SK-N-SH treated with all-trans-retinoic acid at 6 μM for 48 hours (cell line): ENCODE data around the gene CXCR6.

ENCODE experiments used
- ATAC-seq: fragments of 200-7000 bp; cut with Tn5 transposase; 3 replicates; pipeline ENCODE4 v1.9.1; 2020; ENCODE audit warnings: mild to moderate bottlenecking, moderate library complexity
- ARNTL ChIP-seq: fragments of 450-650 bp; formaldehyde crosslinking; IDR thresholded peaks from 2 replicates; pipeline ENCODE4 v1.5.0; 2020; ENCODE audit warnings: low read depth, mild to moderate bottlenecking, moderate library complexity, borderline replicate concordance
- ESRRG ChIP-seq: fragments of 250-450 bp; sonication (Bioruptor Pico); IDR thresholded peaks from 2 replicates; pipeline ENCODE4 v1.6.1; 2021; ENCODE audit warnings: mild to moderate bottlenecking
- GLIS3 ChIP-seq: fragments of 250-450 bp; sonication (Bioruptor Pico); IDR thresholded peaks from 2 replicates; pipeline ENCODE4 v1.5.0; 2020; ENCODE audit warnings: mild to moderate bottlenecking, moderate library complexity
- ISL1 ChIP-seq: fragments of 250-450 bp; sonication (Bioruptor Pico); IDR thresholded peaks from 2 replicates; pipeline ENCODE4 v2.1.2; 2022; ENCODE audit warnings: mild to moderate bottlenecking, moderate library complexity
- OSR1 ChIP-seq: fragments of 250-450 bp; sonication (Bioruptor Pico); IDR thresholded peaks from 2 replicates; pipeline ENCODE4 v1.8.0; 2022; ENCODE audit warnings: moderate library complexity, mild to moderate bottlenecking, inconsistent platforms
- PPARA ChIP-seq: fragments of 250-450 bp; sonication (Bioruptor Pico); IDR thresholded peaks from 2 replicates; pipeline ENCODE4 v1.5.0; 2020; ENCODE audit warnings: mild to moderate bottlenecking, borderline replicate concordance
- RARB ChIP-seq: fragments of 250-450 bp; sonication (Bioruptor Pico); IDR thresholded peaks from 2 replicates; pipeline ENCODE4 v1.8.0; 2021; ENCODE audit warnings: mild to moderate bottlenecking, moderate library complexity
- SNAI2 ChIP-seq: fragments of 250-450 bp; sonication (Bioruptor Pico); IDR thresholded peaks from 2 replicates; pipeline ENCODE4 v1.5.0; 2020; ENCODE audit warnings: mild to moderate bottlenecking, moderate library complexity
- TCF4 ChIP-seq: fragments of 250-450 bp; sonication (Bioruptor Pico); IDR thresholded peaks from 2 replicates; pipeline ENCODE4 v1.8.0; 2021; ENCODE audit warnings: mild to moderate bottlenecking, moderate library complexity, borderline replicate concordance
- TOX ChIP-seq: fragments of 250-450 bp; sonication (Bioruptor Pico); IDR thresholded peaks from 2 replicates; pipeline ENCODE4 v1.8.0; 2021; ENCODE audit warnings: mild to moderate bottlenecking, moderate library complexity, borderline replicate concordance
- ZFP3 ChIP-seq: fragments of 250-450 bp; sonication (Bioruptor Pico); IDR thresholded peaks from 2 replicates; pipeline ENCODE4 v1.5.0; 2020; ENCODE audit warnings: mild to moderate bottlenecking, moderate library complexity
- ZFP30 ChIP-seq: fragments of 450-650 bp; formaldehyde crosslinking; IDR thresholded peaks from 2 replicates; pipeline ENCODE4 v1.5.0; 2022; ENCODE audit warnings: mild to moderate bottlenecking, moderate library complexity
- ZNF565 ChIP-seq: fragments of 450-650 bp; formaldehyde crosslinking; conservative IDR thresholded peaks from 2 replicates; pipeline ENCODE4 v1.5.0; 2020; ENCODE audit warnings: low read depth, mild to moderate bottlenecking, moderate library complexity
- ZNF70 ChIP-seq: fragments of 450-650 bp; formaldehyde crosslinking; IDR thresholded peaks from 2 replicates; pipeline ENCODE4 v1.5.0; 2020; ENCODE audit warnings: mild to moderate bottlenecking, moderate library complexity
- ZNF8 ChIP-seq: fragments of 450-650 bp; formaldehyde crosslinking; IDR thresholded peaks from 2 replicates; pipeline ENCODE4 v1.5.0; 2020; ENCODE audit warnings: mild to moderate bottlenecking, moderate library complexity
- TF ChIP-seq, protein P1 (sequence below): fragments of 250-450 bp; sonication (Bioruptor Pico); IDR thresholded peaks from 2 replicates; pipeline ENCODE4 v1.5.1; 2021; ENCODE audit warnings: mild to moderate bottlenecking, moderate library complexity
- TF ChIP-seq, protein P2 (sequence below): fragments of 250-450 bp; sonication (Bioruptor Pico); IDR thresholded peaks from 2 replicates; pipeline ENCODE4 v1.8.0; 2020; ENCODE audit warnings: mild to moderate bottlenecking, moderate library complexity, borderline replicate concordance
- TF ChIP-seq, protein P3 (sequence below): fragments of 250-450 bp; sonication (Bioruptor Pico); IDR thresholded peaks from 2 replicates; pipeline ENCODE4 v1.5.1; 2020; ENCODE audit warnings: low read depth, mild to moderate bottlenecking, moderate library complexity
- TF ChIP-seq, protein P4 (sequence below): fragments of 250-450 bp; sonication (Bioruptor Pico); IDR thresholded peaks from 2 replicates; pipeline ENCODE4 v1.8.0; 2021; ENCODE audit warnings: low read depth, mild to moderate bottlenecking, moderate library complexity, borderline replicate concordance
- TF ChIP-seq, protein P5 (sequence below): fragments of 250-450 bp; sonication (Bioruptor Pico); IDR thresholded peaks from 2 replicates; pipeline ENCODE4 v1.5.0; 2020; ENCODE audit warnings: mild to moderate bottlenecking, moderate library complexity

The CXCR6 gene

DNA sequence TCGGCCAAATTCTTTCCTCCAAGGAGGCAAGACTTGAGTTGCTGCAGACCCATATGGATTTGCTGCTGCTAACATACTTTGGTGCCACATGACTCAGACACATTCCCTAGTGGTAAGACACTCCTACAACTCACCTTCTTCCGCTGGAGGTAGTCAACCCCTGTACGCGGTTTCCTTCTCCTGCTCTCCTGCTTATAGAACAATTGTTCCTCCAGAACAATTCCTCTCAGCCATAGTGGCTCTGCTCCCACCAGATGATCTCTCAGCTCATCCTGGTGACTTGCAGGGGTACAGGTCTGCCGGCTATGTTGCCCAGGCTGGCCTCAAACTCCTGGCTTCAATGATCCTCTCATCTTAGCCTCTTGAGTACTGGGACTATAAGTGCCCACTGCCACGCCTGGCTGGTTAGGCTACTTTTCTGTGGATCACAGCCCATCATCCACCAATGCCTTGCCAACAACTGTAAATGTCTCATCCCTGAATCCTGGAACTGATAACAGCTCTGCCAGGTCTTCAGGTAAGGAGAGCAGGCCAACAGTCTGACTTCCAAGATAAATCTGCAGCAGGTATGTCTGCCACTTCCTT, 2.4 kb upstream of the CXCR6 start:
- ATAC-seq = no peak
- TF ChIP-seq ZNF8 (CRISPR knock-in tag) (no peak), GLIS3 (CRISPR knock-in tag) (no peak), TOX (no peak), TCF4 (CRISPR knock-in tag) (no peak), PPARA (CRISPR knock-in tag) (no peak), RARB (no peak), ESRRG (CRISPR knock-in tag) (no peak), SNAI2 (no peak), ISL1 (CRISPR knock-in tag) (no peak), ARNTL (CRISPR knock-in tag) (no peak), ZNF70 (CRISPR knock-in tag) (no peak), ZFP30 (CRISPR knock-in tag) (no peak), OSR1 (CRISPR knock-in tag) (no peak), ZFP3 (no peak)
- TF ChIP-seq, protein P1, sequence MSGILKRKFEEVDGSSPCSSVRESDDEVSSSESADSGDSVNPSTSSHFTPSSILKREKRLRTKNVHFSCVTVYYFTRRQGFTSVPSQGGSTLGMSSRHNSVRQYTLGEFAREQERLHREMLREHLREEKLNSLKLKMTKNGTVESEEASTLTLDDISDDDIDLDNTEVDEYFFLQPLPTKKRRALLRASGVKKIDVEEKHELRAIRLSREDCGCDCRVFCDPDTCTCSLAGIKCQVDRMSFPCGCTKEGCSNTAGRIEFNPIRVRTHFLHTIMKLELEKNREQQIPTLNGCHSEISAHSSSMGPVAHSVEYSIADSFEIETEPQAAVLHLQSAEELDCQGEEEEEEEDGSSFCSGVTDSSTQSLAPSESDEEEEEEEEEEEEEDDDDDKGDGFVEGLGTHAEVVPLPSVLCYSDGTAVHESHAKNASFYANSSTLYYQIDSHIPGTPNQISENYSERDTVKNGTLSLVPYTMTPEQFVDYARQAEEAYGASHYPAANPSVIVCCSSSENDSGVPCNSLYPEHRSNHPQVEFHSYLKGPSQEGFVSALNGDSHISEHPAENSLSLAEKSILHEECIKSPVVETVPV (CRISPR knock-in tag) = no peak
- TF ChIP-seq, protein P2, sequence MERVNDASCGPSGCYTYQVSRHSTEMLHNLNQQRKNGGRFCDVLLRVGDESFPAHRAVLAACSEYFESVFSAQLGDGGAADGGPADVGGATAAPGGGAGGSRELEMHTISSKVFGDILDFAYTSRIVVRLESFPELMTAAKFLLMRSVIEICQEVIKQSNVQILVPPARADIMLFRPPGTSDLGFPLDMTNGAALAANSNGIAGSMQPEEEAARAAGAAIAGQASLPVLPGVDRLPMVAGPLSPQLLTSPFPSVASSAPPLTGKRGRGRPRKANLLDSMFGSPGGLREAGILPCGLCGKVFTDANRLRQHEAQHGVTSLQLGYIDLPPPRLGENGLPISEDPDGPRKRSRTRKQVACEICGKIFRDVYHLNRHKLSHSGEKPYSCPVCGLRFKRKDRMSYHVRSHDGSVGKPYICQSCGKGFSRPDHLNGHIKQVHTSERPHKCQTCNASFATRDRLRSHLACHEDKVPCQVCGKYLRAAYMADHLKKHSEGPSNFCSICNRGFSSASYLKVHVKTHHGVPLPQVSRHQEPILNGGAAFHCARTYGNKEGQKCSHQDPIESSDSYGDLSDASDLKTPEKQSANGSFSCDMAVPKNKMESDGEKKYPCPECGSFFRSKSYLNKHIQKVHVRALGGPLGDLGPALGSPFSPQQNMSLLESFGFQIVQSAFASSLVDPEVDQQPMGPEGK (CRISPR knock-in tag) = no peak
- TF ChIP-seq, protein P3, sequence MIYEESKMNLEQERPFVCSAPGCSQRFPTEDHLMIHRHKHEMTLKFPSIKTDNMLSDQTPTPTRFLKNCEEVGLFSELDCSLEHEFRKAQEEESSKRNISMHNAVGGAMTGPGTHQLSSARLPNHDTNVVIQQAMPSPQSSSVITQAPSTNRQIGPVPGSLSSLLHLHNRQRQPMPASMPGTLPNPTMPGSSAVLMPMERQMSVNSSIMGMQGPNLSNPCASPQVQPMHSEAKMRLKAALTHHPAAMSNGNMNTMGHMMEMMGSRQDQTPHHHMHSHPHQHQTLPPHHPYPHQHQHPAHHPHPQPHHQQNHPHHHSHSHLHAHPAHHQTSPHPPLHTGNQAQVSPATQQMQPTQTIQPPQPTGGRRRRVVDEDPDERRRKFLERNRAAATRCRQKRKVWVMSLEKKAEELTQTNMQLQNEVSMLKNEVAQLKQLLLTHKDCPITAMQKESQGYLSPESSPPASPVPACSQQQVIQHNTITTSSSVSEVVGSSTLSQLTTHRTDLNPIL (CRISPR knock-in tag) = no peak
- TF ChIP-seq, protein P4, sequence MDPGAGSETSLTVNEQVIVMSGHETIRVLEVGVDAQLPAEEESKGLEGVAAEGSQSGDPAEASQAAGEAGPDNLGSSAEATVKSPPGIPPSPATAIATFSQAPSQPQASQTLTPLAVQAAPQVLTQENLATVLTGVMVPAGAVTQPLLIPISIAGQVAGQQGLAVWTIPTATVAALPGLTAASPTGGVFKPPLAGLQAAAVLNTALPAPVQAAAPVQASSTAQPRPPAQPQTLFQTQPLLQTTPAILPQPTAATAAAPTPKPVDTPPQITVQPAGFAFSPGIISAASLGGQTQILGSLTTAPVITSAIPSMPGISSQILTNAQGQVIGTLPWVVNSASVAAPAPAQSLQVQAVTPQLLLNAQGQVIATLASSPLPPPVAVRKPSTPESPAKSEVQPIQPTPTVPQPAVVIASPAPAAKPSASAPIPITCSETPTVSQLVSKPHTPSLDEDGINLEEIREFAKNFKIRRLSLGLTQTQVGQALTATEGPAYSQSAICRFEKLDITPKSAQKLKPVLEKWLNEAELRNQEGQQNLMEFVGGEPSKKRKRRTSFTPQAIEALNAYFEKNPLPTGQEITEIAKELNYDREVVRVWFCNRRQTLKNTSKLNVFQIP (CRISPR knock-in tag) = no peak

DNA sequence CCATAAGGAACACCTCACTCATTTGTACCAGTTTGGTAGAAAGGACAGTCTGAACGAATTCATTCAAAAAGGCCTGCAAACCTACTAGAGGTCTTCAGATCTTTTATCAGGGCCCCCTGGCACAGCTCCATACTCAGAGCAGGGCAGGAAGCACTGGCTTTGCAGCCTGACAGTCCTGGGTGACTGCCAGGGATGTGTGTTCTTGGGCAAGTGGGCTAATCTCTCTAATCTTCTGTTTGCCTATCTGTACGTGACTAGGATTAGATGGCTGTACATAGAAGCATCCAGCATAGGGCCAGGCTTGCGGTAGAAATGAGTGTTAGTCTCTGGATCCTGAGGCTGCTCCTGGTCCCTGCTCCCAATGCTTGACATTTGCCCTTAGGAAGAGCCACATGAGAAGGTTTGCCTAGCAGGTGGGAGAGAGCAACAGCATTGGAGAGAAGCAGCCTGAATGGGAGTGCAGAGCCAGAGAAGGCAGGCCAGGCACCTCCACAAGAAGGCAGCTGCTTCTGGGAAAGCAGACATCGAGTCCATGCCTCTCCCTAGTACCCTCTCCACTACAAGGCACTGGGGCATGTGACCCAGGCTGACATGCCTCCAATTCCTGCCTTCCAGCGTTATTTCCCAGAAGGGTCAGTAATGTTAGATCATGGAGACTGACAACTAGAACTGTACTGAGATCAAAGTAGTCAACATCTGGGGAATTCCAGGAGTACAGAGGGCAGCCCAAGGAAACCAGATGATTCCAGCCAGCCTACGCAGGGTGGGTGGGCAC, 1.0 kb upstream of the CXCR6 start:
- TF ChIP-seq ISL1 (CRISPR knock-in tag) = no peak
- no peak for TF ChIP-seq PPARA (CRISPR knock-in tag)
- peak; percentile 30; the same call in 1 of the 2 replicates for TF ChIP-seq ZFP30 (CRISPR knock-in tag)
- no peak for TF ChIP-seq SNAI2
- TF ChIP-seq ZFP3 = no peak
- TF ChIP-seq TCF4 (CRISPR knock-in tag) = no peak
- TF ChIP-seq ZNF565 (CRISPR knock-in tag) = no peak
- TF ChIP-seq, protein P5, sequence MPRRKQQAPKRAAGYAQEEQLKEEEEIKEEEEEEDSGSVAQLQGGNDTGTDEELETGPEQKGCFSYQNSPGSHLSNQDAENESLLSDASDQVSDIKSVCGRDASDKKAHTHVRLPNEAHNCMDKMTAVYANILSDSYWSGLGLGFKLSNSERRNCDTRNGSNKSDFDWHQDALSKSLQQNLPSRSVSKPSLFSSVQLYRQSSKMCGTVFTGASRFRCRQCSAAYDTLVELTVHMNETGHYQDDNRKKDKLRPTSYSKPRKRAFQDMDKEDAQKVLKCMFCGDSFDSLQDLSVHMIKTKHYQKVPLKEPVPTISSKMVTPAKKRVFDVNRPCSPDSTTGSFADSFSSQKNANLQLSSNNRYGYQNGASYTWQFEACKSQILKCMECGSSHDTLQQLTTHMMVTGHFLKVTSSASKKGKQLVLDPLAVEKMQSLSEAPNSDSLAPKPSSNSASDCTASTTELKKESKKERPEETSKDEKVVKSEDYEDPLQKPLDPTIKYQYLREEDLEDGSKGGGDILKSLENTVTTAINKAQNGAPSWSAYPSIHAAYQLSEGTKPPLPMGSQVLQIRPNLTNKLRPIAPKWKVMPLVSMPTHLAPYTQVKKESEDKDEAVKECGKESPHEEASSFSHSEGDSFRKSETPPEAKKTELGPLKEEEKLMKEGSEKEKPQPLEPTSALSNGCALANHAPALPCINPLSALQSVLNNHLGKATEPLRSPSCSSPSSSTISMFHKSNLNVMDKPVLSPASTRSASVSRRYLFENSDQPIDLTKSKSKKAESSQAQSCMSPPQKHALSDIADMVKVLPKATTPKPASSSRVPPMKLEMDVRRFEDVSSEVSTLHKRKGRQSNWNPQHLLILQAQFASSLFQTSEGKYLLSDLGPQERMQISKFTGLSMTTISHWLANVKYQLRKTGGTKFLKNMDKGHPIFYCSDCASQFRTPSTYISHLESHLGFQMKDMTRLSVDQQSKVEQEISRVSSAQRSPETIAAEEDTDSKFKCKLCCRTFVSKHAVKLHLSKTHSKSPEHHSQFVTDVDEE (CRISPR knock-in tag) = no peak
- no peak for ATAC-seq
